ENCODE data around the gene TLE2.

TLE2 gene

GRCh38 chr19:3019211-3019854 lies 9.7 kb downstream of the TLE2 start:
- Histone ChIP-seq H3K4me1 (ENCODE audit: low read length) (no peaks in the 10 kb centered on the region), H2AFZ (ENCODE audit: low read depth, low read length) (no peak overlapping the region), H3K9me3 (ENCODE audit: insufficient read depth, low read length) (no peaks in the 10 kb centered on the region), H3K27ac (ENCODE audit: low read length) (no peak overlapping the region), H3K27me3 (ENCODE audit: low read depth, low read length) (peaks cover 2% of the 10 kb centered on the region), H3K4me2 (ENCODE audit: low read length) (no peak overlapping the region), H3K4me3 (ENCODE audit: low read length) (no peak overlapping the region), H3K9ac (ENCODE audit: low read length) (no peak overlapping the region), H3K36me3 (replicated peaks; ENCODE audit: low read depth, low read length) (no peaks in the 10 kb centered on the region), H4K20me1 (ENCODE audit: insufficient read depth, low read length) (no peaks in the 10 kb centered on the region), H3K79me2 (ENCODE audit: low read length) (no peaks in the 10 kb centered on the region)
- no peak for TF ChIP-seq EZH2phosphoT487 (IDR thresholded peaks at IDR 0.05; ENCODE audit: low read depth)
- no peak for TF ChIP-seq CTCF (IDR thresholded peaks at IDR 0.05; ENCODE audit: low read depth, low read length)

GRCh38 chr19:3017923-3018322 lies 11.2 kb downstream of the TLE2 start:
- Histone ChIP-seq H3K27me3 (ENCODE audit: low read depth, low read length) (no peaks in the 10 kb centered on the region), H3K4me3 (ENCODE audit: low read length) (no peak overlapping the region), H3K4me2 (ENCODE audit: low read length) (no peak overlapping the region), H4K20me1 (ENCODE audit: insufficient read depth, low read length) (no peaks in the 10 kb centered on the region), H3K9ac (ENCODE audit: low read length) (no peak overlapping the region), H3K4me1 (ENCODE audit: low read length) (no peaks in the 10 kb centered on the region), H3K79me2 (ENCODE audit: low read length) (no peaks in the 10 kb centered on the region), H3K36me3 (replicated peaks; ENCODE audit: low read depth, low read length) (no peaks in the 10 kb centered on the region), H3K9me3 (ENCODE audit: insufficient read depth, low read length) (no peaks in the 10 kb centered on the region), H3K27ac (ENCODE audit: low read length) (no peak overlapping the region), H2AFZ (ENCODE audit: low read depth, low read length) (no peak overlapping the region)
- TF ChIP-seq CTCF (IDR thresholded peaks at IDR 0.05; ENCODE audit: low read depth, low read length): no peak
- no peak for TF ChIP-seq EZH2phosphoT487 (IDR thresholded peaks at IDR 0.05; ENCODE audit: low read depth)

GRCh38 chr19:3015126-3016057 lies 13.7 kb downstream of the TLE2 start:
- no peak overlapping the region for H3K4me2 ChIP-seq (ENCODE audit: low read length)
- no peak overlapping the region for H3K9ac ChIP-seq (ENCODE audit: low read length)
- no peak overlapping the region for H3K4me3 ChIP-seq (ENCODE audit: low read length)
- no peak overlapping the region for H2AFZ ChIP-seq (ENCODE audit: low read depth, low read length)
- H3K27me3 ChIP-seq (ENCODE audit: low read depth, low read length): no peaks in the 10 kb centered on the region
- no peaks in the 10 kb centered on the region for H3K4me1 ChIP-seq (ENCODE audit: low read length)
- no peak overlapping the region for H3K27ac ChIP-seq (ENCODE audit: low read length)
- H3K79me2 ChIP-seq (ENCODE audit: low read length): no peaks in the 10 kb centered on the region
- no peaks in the 10 kb centered on the region for H4K20me1 ChIP-seq (ENCODE audit: insufficient read depth, low read length)
- H3K9me3 ChIP-seq (ENCODE audit: insufficient read depth, low read length): no peaks in the 10 kb centered on the region
- TF ChIP-seq CTCF (IDR thresholded peaks at IDR 0.05; ENCODE audit: low read depth, low read length) (no peak), EZH2phosphoT487 (IDR thresholded peaks at IDR 0.05; ENCODE audit: low read depth) (no peak)
- H3K36me3 ChIP-seq (replicated peaks; ENCODE audit: low read depth, low read length): no peaks in the 10 kb centered on the region

- Histone ChIP-seq H3K9ac (ENCODE audit: low read length) (no peak overlapping the region), H3K9me3 (ENCODE audit: insufficient read depth, low read length) (no peaks in the 10 kb centered on the region), H3K79me2 (ENCODE audit: low read length) (no peaks in the 10 kb centered on the region), H3K4me3 (ENCODE audit: low read length) (no peak overlapping the region), H3K4me1 (ENCODE audit: low read length) (no peaks in the 10 kb centered on the region), H3K27ac (ENCODE audit: low read length) (no peak overlapping the region), H3K27me3 (ENCODE audit: low read depth, low read length) (no peaks in the 10 kb centered on the region), H3K4me2 (ENCODE audit: low read length) (no peak overlapping the region), H3K36me3 (replicated peaks; ENCODE audit: low read depth, low read length) (no peaks in the 10 kb centered on the region), H2AFZ (ENCODE audit: low read depth, low read length) (no peak overlapping the region), H4K20me1 (ENCODE audit: insufficient read depth, low read length) (no peaks in the 10 kb centered on the region)
- TF ChIP-seq EZH2phosphoT487 (IDR thresholded peaks at IDR 0.05; ENCODE audit: low read depth) (no peak), CTCF (IDR thresholded peaks at IDR 0.05; ENCODE audit: low read depth, low read length) (no peak)
These were observed 14.9 kb downstream of the TLE2 start for GRCh38 chr19:3014135-3014534.

All from OCI-LY3 (cell line).